Adipose tissue (tissue), 3 donors: ENCODE results near the gene CYB5R2. TPM values are rescaled to one million over a fixed set of nuclear protein-coding genes. Genes with fewer than 3 reads are reported as not detected.

Experiments
- H3K27ac ChIP-seq: one replicate; pipeline ENCODE4 v1.5.1; 2013; ENCODE audit warnings: low read depth, low read length
- WGBS, 3 donors: extraction: QIAGEN DNeasy Blood & Tissue Kit; methylation state at CpG; one replicate each; pipeline ENCODE4 v1.1.7; 2013; 5-methylcytosine and 5-hydroxymethylcytosine counted together
- polyA plus RNA-seq, 3 donors: library from polyadenylated mRNA; stranded (reverse); fragments of 200-250 nt; gene quantifications; one replicate each; pipeline ENCODE4 v1.2.3, GENCODE V29; 2013
- donor health status: healthy with polysubstance abuse.
- donor health status: Bipolar disorder and iron deficiency.
- donor health status: healthy.

The CYB5R2 gene
- 10 to 100 TPM in 2 of 3 donors, 1 to 10 TPM in 1; 3.0 to 17.9 (median 10.4) TPM for polyA plus RNA-seq

DNA sequence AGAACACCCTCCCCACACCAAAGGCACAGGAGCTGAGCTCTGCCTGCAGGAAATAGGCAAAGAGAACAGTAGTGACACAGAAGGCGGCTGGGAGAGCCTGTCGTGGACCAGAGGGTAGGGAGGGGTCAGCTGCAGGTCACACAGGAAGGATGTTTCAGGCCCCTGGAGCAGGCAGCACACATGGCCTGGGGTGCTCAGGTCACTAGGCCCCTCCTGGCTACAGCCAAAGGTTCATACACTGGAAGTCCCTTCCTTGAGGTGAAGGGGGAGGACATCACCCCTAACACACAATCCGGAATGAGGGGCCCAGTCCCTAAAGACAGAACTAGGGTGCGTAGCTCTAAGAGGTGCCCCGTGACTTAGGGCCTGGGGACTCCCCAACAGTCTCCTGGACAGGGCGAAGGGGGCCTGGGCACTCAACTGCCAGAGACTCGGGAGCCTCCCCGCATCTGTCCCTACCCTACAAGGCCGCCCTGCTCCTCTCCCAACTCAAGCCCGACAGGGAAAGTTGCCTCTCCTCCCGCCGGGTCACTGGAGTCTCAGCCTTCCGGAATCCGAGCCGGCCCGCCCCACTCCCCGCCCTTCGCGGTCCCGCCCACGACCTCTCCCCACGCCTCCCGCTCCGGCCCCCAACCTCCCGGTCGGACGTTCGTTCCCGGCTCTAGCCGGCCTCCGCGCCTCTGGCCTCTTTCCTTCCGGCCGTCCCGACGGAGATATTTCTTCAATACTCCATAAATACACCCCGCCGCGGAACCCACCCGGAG, at the start of gene CYB5R2:
CYB5R2 (minus strand) TSS at position 541 of the 764 bp plus-strand sequence. CDS start 675 bp downstream, outside the sequence.
- 8 to 14% (median 12%) methylated on average over 37 to 40 of the region's 40 CpGs for WGBS, 3 donors
- H3K27ac ChIP-seq: no peak within 1 kb of the TSS

DNA sequence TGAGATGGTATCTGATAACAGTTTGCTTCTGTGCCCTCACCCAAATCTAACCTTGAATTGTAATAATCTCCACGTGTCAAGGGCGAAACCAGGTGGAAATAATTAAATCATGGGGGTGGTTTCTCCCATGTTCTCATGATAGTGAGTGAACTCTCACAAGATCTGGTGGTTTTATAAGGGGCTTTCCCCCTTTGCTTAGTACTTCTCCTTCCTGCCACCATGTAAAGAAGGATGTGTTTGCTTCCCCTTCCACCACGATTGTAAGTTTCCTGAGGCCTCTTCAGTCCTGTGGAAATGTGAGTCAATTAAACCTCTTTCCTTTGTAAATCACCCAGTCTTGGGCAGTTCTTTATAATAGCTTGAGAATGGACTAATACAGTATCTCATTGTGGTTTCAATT, 41.5 kb upstream of the CYB5R2 start:
- 48 to 53% (median 53%) methylated on average over 3 of the region's 3 CpGs for WGBS, 3 donors

DNA sequence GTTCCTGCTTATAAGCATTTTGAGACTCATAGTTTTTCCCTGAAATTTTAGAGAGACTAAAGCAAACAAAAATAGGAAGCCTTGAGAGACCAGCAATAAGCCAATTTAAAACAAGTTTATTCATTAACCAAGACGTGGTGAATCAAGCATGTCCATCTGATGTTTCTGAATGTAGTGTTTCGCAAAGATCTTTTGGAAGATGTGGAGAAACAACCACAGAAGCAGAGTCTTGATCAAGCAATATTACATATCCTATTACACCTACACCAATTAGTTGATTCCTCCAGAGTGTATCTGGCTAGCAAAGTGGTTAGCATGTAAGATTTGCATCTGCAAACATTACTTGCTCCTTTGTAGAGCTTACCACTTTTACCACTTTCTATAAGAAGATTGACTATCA, 33.1 kb upstream of the CYB5R2 start, which contains the start of gene OVCH2:
OVCH2 (minus strand) TSS at position 101 of the 400 bp plus-strand sequence; CDS start at position 18, 83 bp downstream.
- 68 to 71% (median 70%) methylated on average over 2 of the region's 2 CpGs for WGBS, 3 donors
- H3K27ac ChIP-seq: no peak within 1 kb of the TSS

More for the DNA sequence above, 41.5 kb upstream of the CYB5R2 start:
- no peak overlapping the region for H3K27ac ChIP-seq

DNA sequence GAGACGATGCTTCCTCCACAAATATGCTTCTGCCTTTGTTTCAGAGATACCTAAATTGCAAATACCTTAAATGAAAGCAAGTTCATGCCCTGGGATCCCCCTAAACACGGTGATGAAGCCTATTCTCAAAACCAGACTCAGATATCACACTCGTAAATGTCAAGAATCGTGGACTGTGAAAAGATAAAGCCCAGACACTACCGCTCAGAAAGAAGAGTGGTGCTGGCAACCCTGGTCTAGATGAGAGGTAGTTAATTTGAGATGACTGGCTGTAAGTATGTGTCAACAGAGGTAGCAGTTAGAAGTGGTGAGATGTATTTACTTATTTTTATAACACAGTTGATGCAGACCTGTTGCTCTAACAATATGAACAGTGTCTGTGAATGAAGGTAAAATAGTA, 30.4 kb upstream of the CYB5R2 start:
- no peak overlapping the region for H3K27ac ChIP-seq
- WGBS, 3 donors: 53 to 71% (median 57%) methylated on average over 5 of the region's 5 CpGs

DNA sequence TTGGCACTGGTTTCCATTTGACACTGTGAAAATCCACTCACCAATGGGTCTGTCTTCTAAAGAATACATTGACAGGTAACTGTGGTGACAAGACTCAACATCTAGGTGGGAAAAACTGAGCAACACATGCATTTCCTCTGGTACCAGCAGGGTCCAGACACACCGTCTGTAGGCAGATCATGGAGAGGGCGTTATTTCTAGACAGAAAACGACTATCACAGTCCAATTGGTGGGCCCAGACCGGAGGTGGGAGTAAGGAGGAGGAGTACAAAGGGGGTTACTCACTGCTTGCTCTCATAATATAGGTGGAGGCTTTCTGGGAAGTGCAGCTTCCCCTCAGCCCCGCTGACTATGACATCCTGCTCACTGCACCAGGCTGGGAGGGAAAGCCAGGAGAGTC, 23.1 kb upstream of the CYB5R2 start:
- 67 to 72% (median 68%) methylated on average over 5 of the region's 5 CpGs for WGBS, 3 donors
- H3K27ac ChIP-seq: no peak overlapping the region

DNA sequence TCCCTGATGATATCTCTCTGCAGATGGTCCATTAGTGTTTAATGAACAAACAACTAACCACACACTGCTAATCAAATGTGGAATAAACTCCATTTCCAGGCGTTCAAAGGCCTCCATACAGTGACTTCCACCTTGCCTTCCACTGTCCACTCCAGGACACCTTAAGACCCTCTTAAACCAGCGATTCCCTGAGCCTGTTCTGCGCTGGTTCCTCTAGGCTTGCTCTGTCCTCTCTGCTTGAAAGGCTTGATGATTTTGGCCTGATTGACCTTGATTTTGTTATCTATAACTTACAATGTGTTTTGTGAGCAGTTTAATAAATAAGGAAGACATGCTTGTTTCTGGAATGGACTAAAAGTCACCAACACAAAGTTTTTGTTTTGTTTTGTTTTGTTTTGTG, 20.9 kb upstream of the CYB5R2 start:
- H3K27ac ChIP-seq: no peak overlapping the region
- WGBS, 3 donors: 68 to 76% (median 74%) methylated on average over 3 of the region's 3 CpGs

DNA sequence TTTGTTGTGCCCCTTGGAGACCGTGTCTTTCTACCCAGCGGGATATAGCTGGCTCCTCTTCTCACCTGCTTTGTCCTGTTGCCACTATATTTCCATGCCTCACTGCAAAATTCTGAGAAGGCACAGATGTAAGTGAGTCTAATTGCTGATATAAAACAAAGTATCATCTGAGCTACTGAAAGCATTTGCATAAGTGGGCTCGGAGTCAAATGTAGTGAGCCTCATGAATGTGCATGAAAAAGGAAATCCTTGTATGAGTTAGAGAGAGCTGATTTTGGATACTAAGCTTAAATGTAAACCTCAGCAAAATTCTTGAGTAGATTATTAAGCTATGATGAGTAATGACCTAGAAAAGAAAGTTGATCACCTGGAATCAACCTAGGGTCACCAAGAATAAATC, 19.1 kb upstream of the CYB5R2 start:
- H3K27ac ChIP-seq: no peak overlapping the region
- 85 to 96% (median 86%) methylated on average over 3 of the region's 3 CpGs for WGBS, 3 donors

DNA sequence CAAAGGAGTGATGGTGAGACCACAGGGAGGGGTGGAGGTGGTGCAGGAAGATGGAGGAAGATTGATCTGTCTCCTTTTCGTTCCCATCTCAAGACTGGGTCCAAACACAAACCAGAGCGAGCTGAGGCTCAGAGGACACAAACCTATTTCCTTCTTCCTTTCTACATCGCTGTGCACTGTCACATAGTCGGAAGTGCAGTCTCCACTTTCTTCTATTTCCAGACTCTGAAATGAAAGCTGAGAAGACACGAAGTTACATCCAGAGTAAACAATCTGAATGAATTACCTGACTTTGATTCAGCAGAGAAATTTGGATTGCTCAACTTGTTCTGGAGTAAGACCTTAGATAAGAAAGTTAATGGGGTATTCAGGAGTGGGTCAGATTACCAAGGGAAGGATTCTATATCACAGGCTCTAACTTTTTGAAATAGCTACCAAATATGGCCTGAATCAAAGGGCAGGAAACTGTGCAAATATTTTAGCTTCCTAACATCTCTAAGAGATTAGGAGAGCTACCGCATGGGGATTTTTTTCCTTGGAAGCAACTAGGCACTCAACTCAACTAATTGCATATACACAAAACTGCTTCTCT, 18.6 kb upstream of the CYB5R2 start:
- WGBS, 3 donors: 63 to 68% (median 63%) methylated on average over 6 of the region's 6 CpGs
- no peak overlapping the region for H3K27ac ChIP-seq

DNA sequence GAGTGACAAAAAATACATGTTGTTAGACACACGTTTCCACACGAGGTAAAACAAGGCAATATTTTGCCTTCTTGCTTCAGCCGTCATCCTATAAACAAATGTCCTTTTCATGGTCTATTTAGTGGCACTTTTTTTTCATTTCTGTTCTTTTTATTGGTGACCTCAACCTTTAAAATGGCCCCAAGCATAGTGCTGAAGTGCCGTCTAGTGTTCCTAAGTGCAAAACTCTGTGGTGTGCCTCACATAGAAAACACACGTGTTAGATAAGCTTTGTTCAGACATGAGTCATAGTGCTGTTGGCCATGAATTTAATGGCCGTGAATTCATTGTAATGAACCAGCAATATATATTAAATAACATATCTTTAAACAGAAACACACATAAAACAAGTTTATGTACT, 17.3 kb upstream of the CYB5R2 start:
- 47 to 76% (median 66%) methylated on average over 6 of the region's 6 CpGs for WGBS, 3 donors
- H3K27ac ChIP-seq: no peak overlapping the region

DNA sequence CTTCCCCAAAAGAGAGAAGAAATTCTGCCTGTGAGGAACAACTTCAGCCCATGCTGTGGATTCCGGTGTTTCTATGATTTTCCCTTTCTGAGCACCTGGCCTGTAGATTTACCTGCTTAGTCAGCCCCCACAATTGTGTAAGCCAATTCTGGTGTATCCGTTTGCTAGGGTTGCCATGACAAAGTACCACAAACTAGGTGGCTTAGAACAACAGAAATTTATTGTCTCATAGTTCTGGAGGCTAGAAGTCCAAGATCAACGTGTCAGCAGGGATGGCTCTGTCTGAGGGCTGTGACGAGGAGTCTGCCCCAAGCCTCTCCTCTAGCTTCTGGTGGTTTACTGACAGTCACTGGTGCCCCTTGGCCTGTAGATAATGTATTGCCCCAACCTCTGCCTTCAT, 15.9 kb upstream of the CYB5R2 start:
- WGBS, 3 donors: 60 to 78% (median 66%) methylated on average over 4 of the region's 4 CpGs
- no peak overlapping the region for H3K27ac ChIP-seq

DNA sequence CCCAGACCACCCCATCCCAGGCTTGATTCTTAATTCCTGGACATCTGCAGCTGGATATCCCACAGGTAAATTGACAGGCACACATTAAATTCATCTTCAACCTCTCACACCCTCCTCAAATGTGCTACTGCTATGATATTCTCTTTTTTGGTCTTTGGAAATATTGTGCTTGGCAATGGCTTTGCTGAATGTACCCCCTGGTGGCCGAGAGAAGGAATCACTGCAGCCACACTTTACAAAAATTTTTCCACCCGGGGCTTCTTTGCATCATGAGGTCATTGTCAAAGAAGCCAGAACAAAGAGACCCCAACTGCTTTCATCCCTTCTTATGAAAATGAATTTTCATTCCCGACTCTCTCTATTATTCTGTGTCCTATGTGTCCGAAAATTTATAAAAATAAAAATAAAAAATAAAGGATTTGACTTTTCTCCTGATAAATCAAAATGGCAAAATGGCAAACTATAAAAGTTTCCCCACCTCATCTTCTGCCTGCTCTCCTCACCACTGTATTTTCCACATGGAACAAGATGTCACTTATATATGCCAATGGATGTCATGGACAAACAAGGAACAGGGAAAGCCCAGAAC, 15.0 kb upstream of the CYB5R2 start:
- 6 to 17% (median 10%) methylated on average over 4 of the region's 4 CpGs for WGBS, 3 donors
- H3K27ac ChIP-seq: no peak overlapping the region

DNA sequence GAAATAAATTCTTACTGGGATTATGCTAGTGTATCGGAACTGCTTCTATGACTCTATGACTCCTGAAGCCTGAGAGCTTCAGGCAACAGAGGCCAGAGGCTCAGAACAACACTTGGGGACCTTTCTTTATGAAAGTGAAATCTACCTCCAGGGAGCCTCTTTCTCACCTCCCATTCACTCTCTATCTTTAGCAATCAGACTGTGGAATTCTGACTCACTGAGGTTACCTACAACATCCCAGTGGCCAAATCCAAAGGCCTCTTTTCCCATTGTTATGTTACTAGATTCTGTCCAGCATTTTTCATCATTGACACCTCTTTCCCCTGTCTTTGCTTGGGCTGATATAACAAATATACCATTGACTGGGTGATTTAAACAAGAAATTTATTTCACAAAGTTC, 14.1 kb upstream of the CYB5R2 start:
- no peak overlapping the region for H3K27ac ChIP-seq
- WGBS, 3 donors: 87 to 100% (median 97%) methylated on average over 1 of the region's 1 CpG

DNA sequence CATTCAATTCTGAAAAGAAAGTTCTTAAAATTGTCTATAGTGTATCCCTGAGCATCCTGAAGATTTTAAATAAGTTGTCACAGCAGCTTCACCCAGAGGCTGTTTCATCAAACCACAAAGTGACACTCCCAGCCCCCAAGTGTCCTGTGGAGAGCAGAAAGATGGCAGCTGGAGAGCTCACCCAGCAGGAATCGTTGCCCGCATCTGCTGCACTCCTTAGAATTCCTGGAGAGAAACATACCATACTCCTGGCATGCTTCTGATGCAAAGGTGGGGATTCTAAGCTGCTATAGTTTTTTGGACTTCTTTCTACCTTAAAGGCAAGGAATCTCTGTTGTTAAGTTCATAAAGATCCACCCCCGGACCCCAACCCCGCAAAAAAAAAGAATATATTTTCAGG, 13.5 kb upstream of the CYB5R2 start:
- WGBS, 3 donors: 78 to 89% (median 85%) methylated on average over 4 of the region's 4 CpGs
- no peak overlapping the region for H3K27ac ChIP-seq

DNA sequence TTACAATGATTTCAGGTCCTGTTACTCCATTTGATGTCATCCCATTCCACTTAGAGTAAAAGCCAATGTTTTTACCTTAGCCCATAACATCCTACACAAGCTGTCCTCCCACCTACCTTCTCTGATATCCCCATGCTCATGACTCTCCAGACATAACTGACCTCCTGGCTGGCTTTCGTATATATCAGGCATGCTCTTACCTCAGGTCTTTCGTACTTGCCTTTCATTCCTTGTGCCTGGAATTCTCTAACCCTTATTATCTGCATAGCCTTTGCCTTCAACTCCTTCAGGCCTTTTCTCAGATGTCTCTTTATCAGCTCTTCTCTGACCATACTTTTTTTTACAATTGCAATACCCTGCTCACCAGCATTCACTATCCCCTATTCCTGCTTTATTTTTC, 10.3 kb upstream of the CYB5R2 start:
- no peak overlapping the region for H3K27ac ChIP-seq
- WGBS, 3 donors: 81 to 95% (median 92%) methylated on average over 2 of the region's 2 CpGs

DNA sequence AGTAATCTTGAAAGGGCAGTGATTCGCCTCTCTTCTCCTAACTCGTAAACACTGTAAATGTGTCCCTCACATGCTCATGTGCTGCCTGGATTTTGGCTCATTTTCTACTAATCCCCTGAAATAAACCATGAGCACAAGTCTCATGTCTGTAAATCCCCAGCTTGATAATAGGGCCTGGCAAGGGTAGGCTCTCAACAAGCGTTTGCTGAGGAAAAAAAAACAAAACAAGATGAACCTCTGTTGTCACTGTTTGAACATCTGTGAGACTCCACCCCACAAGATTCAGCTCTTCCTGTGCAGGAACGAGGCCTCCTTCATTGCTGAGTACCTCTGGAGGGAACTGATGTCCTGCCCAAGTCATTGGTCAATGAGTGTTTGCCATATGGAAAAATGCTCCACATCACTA, 4.5 kb upstream of the CYB5R2 start:
- no peak overlapping the region for H3K27ac ChIP-seq
- 38 to 64% (median 40%) methylated on average over 4 of the region's 4 CpGs for WGBS, 3 donors

DNA sequence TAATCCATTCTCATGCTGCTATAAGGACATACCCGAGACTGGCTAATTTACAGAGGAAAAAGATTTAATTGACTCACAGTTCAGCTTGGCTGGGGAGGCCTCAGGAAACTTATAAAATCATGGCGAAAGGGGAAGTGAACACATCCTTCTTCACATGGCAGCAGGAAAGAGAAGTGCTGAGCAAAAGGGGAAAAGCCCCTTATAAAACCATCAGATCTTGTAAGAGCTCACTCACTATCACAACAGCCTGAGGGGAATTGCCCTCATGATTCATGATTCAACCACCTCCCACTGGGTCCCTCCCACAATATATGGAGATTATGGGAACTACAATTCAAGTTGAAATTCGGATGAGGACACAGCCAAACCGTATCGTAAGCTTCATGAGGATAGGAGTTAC, 3.8 kb upstream of the CYB5R2 start:
- H3K27ac ChIP-seq: no peak overlapping the region
- 57 to 90% (median 60%) methylated on average over 5 of the region's 5 CpGs for WGBS, 3 donors

DNA sequence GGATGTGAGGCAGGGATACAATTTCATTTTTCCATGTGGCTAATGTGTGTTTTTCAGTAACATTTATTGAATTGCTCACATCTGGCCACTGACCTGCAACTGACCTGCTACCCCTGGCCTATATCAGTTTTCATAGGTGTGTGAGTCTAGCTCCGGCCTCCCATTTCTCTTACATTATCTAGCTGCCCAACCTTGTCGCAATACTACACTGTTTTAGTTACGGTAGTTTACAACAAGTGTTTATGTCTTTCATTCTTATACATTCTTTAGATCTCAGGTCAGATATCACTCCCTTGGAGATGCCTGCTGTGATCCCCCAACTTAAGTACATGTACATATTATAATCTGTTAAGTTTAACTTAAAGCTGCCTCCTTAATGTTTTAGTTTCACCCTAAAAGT, 2.3 kb upstream of the CYB5R2 start:
- WGBS, 3 donors: 76 to 95% (median 79%) methylated on average over 3 of the region's 3 CpGs
- no peak overlapping the region for H3K27ac ChIP-seq

DNA sequence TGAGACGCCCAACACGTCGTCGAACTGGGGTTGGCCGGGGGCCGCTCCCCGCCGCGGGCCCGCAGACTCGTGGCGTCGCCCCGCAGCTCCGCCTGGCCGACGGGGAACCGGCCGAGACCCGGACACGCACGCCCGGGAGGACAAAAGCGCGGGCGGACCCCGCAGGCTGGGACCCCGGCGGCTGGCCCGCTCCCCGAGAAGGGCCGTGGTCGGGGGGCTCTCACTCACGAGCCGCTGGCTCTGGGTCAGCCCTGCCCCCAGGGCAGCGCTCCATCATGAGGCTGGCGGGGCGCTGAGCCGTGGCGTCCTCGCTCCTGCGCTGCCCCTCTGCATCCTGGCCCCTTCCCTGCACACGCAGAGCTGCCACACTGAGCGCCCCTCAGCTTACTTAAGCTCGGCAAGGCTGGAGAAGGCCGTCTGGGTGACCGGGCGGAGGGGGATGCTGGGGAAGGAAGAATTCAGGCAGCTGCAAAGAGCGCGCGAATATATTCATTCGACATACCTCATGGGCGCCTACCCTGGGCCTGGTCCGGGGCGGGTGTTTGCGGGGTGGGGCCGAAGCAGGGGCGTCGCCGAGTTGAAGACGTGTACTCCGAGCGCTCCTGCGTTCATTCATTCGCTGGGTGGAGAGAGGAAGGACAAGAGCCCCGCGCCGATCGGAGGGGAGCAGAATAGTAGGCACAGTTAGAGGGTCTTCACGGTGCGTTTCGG, 579 bp upstream of the CYB5R2 start:
- WGBS, 3 donors: 4 to 5% (median 4%) methylated on average over 70 to 72 of the region's 72 CpGs

More for the DNA sequence above, 579 bp upstream of the CYB5R2 start:
- no peak overlapping the region for H3K27ac ChIP-seq
